Measurements from ENCODE around the gene PHC3. TPM values are rescaled to one million over a fixed set of nuclear protein-coding genes. Genes with fewer than 3 reads are reported as not detected.
"Not testable (repeated sequence)": the region's sequence is repeated elsewhere in the genome, so short reads cannot be mapped to it uniquely, and the experiment has no call there.

PHC3 gene
- total RNA-seq, 1 donor = 51.4 TPM

DNA sequence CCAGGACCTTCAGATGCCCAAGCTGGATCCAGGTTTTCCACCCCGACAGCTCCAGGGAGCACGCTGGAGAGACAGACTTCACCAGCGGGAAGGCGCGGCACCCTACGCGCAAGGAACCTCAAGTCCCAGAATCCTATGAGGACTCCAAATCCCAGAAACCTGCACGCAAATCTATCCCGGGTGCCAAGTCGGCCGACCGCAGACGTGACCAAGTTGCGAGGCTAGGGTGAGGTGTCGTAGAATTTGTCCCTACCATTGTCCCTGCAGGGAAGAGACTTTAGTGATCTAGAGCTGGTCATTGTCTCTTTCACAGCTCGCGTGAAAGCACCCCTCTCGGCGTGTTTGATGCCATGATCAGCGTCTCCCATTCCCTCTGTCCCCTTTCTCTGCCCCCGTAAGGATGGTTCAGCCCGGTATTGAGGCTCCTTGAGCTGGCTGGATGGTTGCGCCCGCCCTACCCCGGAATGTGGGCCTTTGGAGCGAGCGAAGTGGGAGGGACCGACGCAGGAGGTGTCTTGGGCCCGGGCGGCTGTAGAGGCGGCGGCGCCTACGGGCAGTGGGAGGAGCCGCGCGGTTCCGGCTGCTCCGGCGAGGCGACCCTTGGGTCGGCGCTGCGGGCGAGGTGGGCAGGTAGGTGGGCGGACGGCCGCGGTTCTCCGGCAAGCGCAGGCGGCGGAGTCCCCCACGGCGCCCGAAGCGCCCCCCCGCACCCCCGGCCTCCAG is 40.6 kb upstream of the PHC3 start, which contains the start of gene PRKCI:
Gene PRKCI, plus strand, starts transcription at position 501 of the 723 bp plus-strand sequence. CDS start 246 bp downstream, outside the sequence.
- no peak for TF ChIP-seq CTCF (IDR thresholded peaks at IDR 0.05; ENCODE audit: insufficient read depth, low read depth, low read length)
- DNase-seq (ENCODE audit: low read depth) = peak; percentile 98
- peak within 1 kb of the TSS; percentile 90 for H3K4me3 ChIP-seq (ENCODE audit: low read depth, low read length)

- TF ChIP-seq CTCF (IDR thresholded peaks at IDR 0.05; ENCODE audit: insufficient read depth, low read depth, low read length) = no peak
- no peak for DNase-seq (ENCODE audit: low read depth)
- H3K4me3 ChIP-seq (ENCODE audit: low read depth, low read length) = no peak overlapping the region
Measured at GRCh38 chr3:170220871-170221270, 39.3 kb upstream of the PHC3 start.

DNA sequence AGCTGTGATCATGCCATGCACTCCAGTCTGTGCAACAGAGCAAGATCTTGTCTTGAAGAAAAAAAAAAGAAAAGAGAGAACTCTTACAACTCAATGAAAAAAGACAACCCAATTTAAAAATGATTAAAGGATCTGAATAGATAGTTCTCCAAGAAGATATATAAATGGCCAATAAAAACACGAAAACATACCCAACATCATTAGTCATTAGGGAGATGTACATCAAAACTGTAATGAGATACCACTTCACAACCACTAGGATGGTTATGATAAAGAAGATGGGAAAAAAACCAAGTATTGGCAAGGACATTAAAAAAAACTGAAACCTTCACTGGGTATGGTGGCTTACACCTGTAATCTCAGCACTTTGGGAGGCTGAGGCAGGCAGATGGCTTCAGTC is 38.3 kb upstream of the PHC3 start:
- no peak overlapping the region for H3K4me3 ChIP-seq (ENCODE audit: low read depth, low read length)
- TF ChIP-seq CTCF (IDR thresholded peaks at IDR 0.05; ENCODE audit: insufficient read depth, low read depth, low read length) = no peak
- DNase-seq (ENCODE audit: low read depth) = no peak

- DNase-seq (ENCODE audit: low read depth) = no peak
- TF ChIP-seq CTCF (IDR thresholded peaks at IDR 0.05; ENCODE audit: insufficient read depth, low read depth, low read length) = no peak
Measured at GRCh38 chr3:170211668-170212067, 30.1 kb upstream of the PHC3 start.

GRCh38 chr3:170207717-170208116 is 26.2 kb upstream of the PHC3 start:
- DNase-seq (ENCODE audit: low read depth) = no peak
- H3K4me3 ChIP-seq (ENCODE audit: low read depth, low read length) = no peak overlapping the region
- no peak for TF ChIP-seq CTCF (IDR thresholded peaks at IDR 0.05; ENCODE audit: insufficient read depth, low read depth, low read length)

More at GRCh38 chr3:170211668-170212067, 30.1 kb upstream of the PHC3 start:
- H3K4me3 ChIP-seq (ENCODE audit: low read depth, low read length) = no peak overlapping the region

DNA sequence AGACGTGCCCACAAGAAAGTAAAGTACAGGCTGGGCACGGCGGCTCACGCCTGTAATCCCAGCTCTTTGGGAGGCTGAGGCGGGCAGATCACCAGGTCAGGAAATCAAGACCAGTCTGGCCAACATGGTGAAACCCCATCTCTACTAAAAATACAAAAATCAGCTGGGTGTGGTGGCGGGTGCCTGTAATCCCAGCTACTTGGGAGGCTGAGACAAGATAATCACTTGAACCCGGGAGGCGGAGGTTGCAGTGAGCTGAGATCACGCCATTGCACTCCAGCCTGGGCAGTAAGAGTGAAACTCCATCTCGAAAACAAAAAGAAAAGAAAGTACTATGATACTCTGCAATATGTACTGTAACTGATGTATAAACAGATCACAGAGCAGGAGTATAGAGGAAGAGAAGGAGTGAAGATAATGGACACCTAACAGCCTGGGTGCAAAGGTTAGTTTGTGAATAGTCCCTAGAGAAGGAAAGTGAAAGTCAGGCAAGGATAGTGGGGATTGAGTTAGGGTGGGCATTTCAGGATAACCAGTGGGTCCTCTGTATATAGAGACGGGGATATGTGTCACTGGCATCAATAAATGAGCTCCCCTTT is 24.7 kb upstream of the PHC3 start:
- not testable (repeated sequence) for DNase-seq (ENCODE audit: low read depth); H3K4me3 ChIP-seq (ENCODE audit: low read depth, low read length)

- DNase-seq (ENCODE audit: low read depth) = peak; percentile 66
- H3K4me3 ChIP-seq (ENCODE audit: low read depth, low read length) = no peak overlapping the region
- no peak for TF ChIP-seq CTCF (IDR thresholded peaks at IDR 0.05; ENCODE audit: insufficient read depth, low read depth, low read length)
Measured at GRCh38 chr3:170205302-170205701, 23.8 kb upstream of the PHC3 start.
